IPS DF 19.7 (cell line): ENCODE data around the gene GPC6.

Experiments used
- DNase-seq: peaks from one replicate; pipeline ENCODE4 v3.0.0-alpha.2; 2013; ENCODE audit warnings: low read depth, low spot score

GPC6 gene

DNA sequence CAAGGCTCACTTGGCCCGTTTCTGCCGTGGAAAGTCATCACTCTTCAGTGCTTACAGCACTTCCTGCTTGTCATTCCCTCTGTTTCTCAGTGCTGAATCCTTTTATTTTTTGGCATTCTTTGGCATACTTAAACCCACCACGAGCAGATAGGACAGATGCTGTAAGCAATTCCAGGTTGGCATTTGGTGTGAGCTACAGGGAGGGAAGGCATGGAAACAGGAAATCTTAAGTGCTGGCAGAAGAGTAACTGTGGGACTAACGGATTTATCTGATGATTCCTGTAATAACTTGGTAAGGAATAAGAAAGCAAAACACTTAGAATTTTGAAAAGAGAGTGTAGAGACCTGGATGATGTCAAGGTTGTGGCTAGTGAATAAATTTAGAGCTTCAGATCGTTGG, 273.4 kb downstream of the GPC6 start:
- no peak for DNase-seq

DNA sequence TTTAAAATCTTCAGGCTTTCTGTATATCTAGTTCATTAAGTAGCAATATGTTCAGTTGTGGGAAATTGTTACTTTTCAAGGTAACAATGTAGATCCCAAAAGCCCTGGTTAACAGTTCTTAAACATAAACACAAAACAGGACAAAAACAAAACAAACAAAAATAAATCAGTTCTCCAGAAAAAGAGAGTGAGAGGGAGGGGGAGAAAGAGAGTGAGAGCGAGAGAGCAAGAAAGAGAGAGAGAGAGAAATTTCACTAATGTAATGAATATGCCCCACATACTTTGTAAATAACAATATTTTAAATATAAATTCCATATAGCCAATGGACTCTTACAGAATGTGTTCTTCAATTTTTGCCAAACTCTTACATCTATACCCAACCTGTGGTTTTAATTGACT, 275.5 kb downstream of the GPC6 start:
- DNase-seq: no peak

DNA sequence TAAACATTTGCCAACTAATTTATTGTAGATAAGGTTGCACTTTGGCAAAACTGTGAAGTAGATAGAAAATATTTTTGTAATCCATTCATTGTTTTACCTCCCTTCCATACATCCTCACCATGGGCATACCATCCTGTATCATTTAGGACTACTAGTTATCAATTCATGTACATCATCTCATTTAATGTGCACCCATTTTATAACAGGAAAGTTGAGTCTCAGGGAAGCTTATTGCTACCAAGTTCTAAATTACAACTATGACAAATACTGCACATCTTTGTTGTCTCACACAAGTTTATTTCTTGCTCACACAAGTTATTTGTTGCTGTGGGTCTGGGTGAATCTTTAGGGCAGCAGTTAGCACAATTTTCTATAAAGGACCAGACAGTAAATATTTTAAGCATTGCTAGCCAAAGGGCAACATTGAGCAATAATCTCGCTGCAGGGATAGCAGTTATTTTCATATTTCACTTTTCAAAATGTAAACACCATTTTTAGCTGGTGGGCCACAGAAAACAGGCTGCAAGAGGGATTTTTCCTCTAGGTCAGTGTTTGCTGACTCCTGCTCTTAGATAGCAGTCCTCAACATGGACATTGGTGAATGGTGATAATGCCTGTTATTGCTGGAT, 276.5 kb downstream of the GPC6 start:
- DNase-seq: no peak

GRCh38 chr13:93505104-93505952, 278.7 kb downstream of the GPC6 start:
- DNase-seq: no peak

- no peak for DNase-seq
Observed at GRCh38 chr13:93511011-93511410, 284.4 kb downstream of the GPC6 start.

- DNase-seq: no peak
Observed at GRCh38 chr13:93515267-93515666, 288.7 kb downstream of the GPC6 start.

DNA sequence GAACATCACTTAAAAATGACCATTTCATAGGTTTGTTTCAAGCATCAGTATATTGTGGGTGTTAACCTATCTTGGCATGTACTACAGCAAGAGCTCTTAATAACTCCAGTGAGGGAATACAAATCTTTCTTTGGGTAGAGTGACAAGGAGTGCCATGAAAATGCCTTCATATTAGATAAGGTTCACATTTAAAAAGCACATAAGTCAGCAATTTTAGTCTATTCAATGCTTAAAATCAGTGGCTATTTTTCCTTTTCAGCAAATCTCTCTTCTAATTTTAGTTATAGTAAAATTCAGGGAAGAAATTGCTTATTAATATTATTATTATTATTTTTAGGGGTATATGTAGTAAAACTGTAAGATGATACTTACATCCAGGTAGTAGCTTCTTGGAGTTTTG, 291.1 kb downstream of the GPC6 start:
- DNase-seq: no peak

DNA sequence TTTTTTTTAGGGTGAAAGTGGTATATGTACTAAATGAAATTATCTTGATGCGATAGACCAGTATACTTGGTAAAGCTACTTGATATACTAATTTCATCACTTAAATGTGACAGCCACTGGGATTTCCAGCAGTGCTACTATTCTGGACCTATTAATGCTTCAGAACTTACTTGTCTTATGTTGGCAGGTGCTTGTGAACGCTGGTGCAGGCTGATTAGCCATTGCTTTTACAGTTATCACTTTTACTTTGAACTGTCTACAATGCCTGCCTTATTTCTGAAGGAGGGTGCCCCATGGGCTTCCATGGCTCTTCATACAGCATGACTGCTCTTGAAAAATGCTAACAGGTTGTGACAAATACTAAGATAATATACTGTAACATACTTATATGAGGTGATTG, 294.7 kb downstream of the GPC6 start:
- DNase-seq: no peak

DNA sequence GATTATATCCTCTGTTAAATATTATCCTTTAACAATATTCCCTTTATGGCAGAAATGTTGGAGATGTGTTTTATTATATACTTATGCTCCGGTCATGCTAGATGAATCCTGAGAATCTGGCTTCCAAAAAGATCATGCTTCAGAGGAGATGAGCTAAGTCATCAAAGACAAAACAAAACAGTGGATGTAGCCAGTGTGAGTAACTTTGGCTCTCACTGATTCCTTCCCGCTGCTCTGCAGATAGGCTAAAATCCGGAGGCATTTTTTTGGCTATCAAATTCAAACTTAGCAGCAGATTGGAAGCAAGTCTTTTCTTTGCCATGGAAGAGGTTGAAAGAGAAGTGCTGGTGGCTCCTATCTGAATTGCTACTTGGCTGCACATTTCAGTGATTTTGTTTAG, 295.9 kb downstream of the GPC6 start:
- DNase-seq: no peak

- DNase-seq: no peak
Observed at GRCh38 chr13:93525087-93525486, 298.5 kb downstream of the GPC6 start.

GRCh38 chr13:93527748-93528297, 301.2 kb downstream of the GPC6 start:
- DNase-seq: no peak

DNA sequence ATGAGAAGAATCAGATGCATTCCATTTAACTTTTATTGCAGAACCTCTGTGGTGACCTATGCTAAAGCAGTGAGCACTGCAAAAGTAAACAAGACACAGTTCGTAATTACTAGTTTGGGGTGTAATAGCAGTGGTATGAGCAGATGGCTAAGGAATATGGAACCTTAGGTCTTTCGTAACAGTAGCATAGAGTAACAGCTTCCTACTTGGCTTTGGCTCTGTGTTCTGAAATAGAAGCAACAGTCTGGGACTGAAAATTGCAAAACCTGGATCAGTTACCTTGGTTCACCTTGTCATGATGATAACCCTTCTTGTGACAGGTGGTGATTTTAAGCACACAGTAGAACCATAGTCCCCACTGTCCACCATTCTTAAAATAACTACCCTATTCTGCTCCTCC, 303.4 kb downstream of the GPC6 start:
- no peak for DNase-seq

DNA sequence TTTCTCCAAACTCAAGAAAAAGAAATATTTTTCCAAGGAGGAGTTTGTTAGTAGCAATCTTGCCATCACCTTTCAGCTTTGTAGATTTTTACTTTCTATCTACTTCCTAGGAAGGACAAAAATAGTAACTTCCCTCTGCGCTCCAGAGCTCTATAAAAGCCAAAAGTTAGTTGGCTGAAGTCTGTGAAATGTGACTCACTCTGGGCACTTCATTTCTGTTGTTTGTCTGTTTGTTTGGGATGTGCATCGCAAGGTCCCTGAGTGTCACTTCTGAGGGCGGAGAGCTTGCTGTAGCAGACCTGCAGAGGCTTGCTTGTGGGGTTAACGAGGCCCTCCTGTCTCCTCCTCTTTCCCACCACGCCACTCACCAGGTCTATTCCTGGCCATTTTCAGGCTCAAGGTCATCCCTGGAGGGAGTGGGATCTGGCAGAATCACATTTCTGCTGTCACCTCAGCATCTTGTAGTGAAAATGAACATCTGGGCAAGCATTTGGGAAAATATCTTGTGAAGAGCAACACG, 307.6 kb downstream of the GPC6 start:
- DNase-seq: no peak

- DNase-seq: no peak
Observed at GRCh38 chr13:93535251-93535650, 308.6 kb downstream of the GPC6 start.

DNA sequence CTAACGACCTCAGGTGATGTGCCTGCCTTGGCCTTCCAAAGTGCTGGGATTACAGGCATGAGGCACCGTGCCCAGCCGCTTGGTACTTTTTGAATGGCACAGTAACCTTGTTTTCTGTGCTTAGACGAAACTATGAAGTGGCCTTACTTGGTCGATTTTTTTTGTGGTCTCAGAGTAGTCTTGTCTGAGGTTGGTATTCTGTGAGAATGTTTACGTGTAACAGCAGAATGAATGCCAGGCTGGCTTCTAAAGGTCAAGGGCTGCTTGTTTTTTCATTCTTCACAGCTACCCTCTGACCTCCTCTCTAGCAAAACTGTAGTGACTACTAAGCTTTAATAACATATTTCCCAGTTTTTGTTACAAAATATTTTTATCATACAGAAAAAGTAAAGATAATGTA, 313.3 kb downstream of the GPC6 start:
- no peak for DNase-seq

DNA sequence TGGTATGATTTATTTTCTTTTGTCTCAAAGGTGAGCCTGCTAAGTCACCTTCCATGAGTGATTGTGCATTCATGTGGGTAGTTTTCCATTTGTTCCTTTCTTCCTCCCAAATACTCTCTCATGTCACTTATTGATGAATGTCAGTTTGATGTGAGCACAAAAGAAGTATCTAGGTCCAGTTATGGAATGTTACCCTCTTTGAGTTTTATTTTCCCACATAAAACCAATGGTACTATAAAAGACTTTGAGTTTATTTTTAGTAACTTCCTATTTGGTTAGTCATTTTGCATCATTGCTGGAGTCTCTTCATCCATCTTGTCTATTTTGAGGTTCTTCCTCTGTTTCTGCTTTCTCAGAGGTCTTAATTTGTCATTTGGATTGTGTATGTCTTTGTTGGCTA, 321.3 kb downstream of the GPC6 start:
- no peak for DNase-seq

DNA sequence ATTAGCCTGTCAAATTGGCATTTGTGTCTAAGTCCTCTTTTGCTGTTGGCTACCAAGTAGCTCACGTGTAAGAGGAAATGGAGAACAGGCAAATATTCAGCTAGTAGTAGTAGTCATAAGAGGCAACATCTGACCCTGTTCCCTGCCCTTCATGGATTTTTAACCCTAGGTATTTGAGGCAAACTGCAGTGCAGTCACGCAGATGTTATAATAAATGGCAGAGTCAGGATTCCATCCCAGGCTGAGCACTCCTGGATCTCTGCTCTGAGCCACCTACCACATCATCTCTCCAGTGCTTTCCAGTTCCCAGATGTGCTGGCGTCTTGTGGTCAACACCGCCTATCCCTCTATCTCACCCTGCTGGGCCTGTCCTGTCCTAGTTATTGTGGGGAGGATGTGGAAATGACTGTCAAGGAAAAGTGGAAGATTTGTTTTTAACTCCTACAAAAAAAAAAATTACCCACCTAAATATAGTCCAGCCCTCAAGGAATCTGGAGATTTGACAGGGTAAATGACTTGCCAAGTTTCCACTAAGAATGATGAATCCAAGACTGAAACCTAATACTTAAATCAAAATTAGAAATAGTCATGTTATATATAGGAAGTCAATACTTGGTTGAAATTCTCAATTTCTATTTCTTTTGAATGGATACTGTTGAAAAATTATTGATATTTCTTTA, 322.9 kb downstream of the GPC6 start:
- DNase-seq: no peak

DNA sequence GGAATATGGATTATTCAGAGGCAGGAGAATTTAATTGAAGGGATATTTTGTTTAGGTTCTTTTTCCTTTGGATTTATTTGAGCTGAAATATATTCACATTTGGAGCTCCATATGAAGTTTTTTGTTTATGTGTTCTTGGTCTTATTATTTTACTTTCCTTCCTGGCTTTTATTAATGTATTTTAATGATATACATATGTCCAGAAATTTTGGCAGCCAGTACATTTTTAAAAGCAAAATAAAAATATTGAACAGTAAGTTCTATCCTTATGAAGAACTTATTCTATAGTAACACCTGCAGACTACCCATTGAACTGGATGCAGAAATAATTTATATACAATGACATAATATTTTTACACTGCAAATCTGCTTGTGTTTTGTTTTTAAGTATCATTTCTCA, 323.6 kb downstream of the GPC6 start:
- DNase-seq: no peak

DNA sequence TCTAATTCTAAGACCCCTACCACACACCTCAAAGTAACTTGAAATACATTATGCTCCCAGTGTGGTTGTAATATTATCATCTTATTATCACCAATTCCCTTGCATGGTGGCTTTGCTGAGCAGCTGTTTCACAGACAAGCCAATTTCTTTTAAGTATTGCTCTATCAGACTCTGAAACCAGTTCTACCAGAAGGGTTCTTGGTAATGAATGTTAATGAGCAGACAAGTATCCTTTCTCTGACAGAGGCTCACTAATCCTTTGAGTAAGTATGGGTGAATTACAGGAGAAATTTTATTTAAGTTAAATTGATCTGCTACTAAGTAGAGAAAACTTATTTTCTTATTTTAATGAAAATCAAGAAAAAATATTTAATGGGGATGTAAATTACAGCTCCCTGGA, 326.0 kb downstream of the GPC6 start:
- no peak for DNase-seq

GRCh38 chr13:93554514-93554913, 327.9 kb downstream of the GPC6 start:
- DNase-seq: no peak

GRCh38 chr13:93558637-93559036, 332.0 kb downstream of the GPC6 start:
- DNase-seq: no peak

- no peak for DNase-seq
Observed at GRCh38 chr13:93559718-93560117, 333.1 kb downstream of the GPC6 start.
